HL-60 (cell line): Measurements from ENCODE around the gene STX1B.
"Not testable (repeated sequence)": the region's sequence is repeated elsewhere in the genome, so short reads cannot be mapped to it uniquely, and the experiment has no call there.

Experiments used
- DNase-seq, 2 experiments: peaks; one replicate each; pipeline ENCODE4 v3.0.0-alpha.2; 2010 to 2020; ENCODE audit warnings: low read depth in 1 of 2, low spot score in 1 of 2
- H3K27ac ChIP-seq: fragments of 250-450 bp; sonication (Bioruptor Pico); replicated peaks from 2 replicates; pipeline ENCODE4 v1.5.1; 2020; ENCODE audit warnings: mild to moderate bottlenecking, moderate library complexity
- H3K27me3 ChIP-seq: fragments of 250-450 bp; sonication (Bioruptor Pico); 2 replicates; pipeline ENCODE4 v1.5.1; 2021; ENCODE audit warnings: mild to moderate bottlenecking, moderate library complexity; ENCODE audit not compliant: insufficient read depth, poor library complexity, severe bottlenecking
- H3K4me3 ChIP-seq: replicated peaks from 2 replicates; pipeline ENCODE4 v1.5.1; 2011; ENCODE audit warnings: mild to moderate bottlenecking, control low read depth, low read length; ENCODE audit not compliant: insufficient read depth
- GABPA ChIP-seq: IDR thresholded peaks from 2 replicates; pipeline ENCODE4 v1.6.1; 2012; ENCODE audit warnings: low read depth
- POLR2AphosphoS5 ChIP-seq: IDR thresholded peaks from 2 replicates; pipeline ENCODE4 v1.6.1; 2012; ENCODE audit warnings: low read depth
- SPI1 ChIP-seq: IDR thresholded peaks from 2 replicates; pipeline ENCODE4 v1.6.1; 2012; ENCODE audit warnings: low read depth, mild to moderate bottlenecking, borderline replicate concordance
- TF ChIP-seq, protein P1 (sequence below): IDR thresholded peaks from 2 replicates; pipeline ENCODE4 v1.6.1; 2012; ENCODE audit warnings: low read depth; ENCODE audit not compliant: insufficient replicate concordance
- TF ChIP-seq, protein P2 (sequence below): IDR thresholded peaks from one replicate; pipeline ENCODE4 v1.5.1; 2011; ENCODE audit warnings: low read length, control low read depth, inconsistent platforms; ENCODE audit not compliant: insufficient read depth

Gene STX1B

DNA sequence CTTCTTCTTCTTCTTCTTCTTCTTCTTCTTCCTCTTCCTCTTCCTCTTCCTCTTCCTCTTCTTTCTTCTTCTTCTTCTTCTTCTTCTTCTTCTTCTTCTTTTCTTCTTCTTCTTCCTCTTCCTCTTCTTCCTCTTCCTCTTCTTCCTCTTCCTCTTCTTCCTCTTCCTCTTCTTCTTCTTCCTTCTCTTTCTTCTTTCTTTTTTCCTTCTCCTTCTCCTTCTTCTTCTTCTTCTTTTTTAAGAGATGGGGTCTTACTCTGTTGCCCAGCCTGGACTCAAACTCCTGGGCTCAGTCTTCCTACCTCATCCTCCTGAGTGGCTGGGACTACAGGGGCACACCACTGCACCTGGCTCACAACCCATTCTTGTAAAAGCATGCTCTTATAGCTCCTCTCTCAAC, 2.9 kb upstream of the STX1B start:
- peak; percentile 36; the same call in 1 of the 2 replicates for TF ChIP-seq SPI1
- not testable (repeated sequence) for DNase-seq, H3K27ac ChIP-seq, H3K4me3 ChIP-seq
- H3K27me3 ChIP-seq: peaks cover 23% of the 10 kb centered on the region

DNA sequence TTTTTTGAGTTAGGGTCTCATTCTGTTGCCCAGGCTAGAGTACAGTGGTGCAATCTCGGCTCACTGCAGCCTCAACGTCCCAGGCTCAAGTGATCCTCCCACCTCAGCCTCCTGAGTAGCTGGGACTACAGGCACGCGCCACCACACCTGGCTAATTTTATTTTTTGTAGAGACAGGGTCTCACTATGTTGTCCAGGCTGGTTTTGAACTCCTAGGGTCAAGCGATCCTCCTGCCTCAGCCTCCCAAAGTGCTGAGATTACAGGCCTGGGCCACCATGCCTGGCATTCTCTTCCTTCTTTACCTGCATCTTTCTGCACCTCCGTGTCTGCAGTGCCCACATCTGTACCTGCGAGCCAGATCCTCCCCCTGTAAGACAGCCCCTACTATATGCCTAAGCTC, 1.4 kb upstream of the STX1B start:
- peaks cover 34% of the 10 kb centered on the region for H3K27me3 ChIP-seq

DNA sequence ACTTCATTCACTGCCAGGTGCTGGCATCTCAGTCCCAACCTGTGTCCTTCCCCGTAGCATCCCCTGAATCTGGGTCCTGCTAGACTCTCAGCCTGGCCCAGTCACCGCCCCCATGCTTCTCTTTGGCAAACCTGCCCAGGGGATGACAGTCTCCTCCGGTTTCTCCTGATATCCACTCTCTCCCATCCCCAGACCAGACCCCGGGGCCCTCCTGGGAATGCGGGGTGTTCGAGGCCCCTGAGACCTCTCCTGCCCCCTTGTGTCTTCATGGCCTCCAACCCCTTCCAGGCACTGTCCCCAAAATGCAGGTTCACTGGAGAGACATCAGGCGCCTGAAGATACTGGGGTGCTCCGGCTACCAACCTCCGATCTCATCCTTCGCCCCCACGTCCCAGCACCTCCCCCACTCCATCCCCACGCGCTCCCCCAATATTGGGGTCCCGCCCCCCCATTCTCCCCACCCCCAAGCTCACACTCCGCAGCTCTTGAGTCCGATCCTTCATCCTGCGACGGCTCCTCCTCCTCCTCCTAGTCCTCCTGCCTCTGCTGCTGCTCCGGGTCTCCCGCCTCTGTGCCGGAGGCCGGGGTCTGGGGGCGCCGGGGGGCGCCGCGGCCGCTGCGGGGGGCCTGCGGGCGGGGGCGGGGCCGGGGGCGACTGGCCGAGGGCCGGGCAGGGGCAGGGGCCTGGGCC, 399 bp downstream of the STX1B start:
- H3K4me3 ChIP-seq: no peak overlapping the region
- peaks cover 40% of the 10 kb centered on the region for H3K27me3 ChIP-seq
- H3K27ac ChIP-seq: no peak overlapping the region
- no peak for DNase-seq
- no peak for TF ChIP-seq POLR2AphosphoS5
- no peak for TF ChIP-seq GABPA
- no peak for TF ChIP-seq SPI1
- TF ChIP-seq, protein P1, sequence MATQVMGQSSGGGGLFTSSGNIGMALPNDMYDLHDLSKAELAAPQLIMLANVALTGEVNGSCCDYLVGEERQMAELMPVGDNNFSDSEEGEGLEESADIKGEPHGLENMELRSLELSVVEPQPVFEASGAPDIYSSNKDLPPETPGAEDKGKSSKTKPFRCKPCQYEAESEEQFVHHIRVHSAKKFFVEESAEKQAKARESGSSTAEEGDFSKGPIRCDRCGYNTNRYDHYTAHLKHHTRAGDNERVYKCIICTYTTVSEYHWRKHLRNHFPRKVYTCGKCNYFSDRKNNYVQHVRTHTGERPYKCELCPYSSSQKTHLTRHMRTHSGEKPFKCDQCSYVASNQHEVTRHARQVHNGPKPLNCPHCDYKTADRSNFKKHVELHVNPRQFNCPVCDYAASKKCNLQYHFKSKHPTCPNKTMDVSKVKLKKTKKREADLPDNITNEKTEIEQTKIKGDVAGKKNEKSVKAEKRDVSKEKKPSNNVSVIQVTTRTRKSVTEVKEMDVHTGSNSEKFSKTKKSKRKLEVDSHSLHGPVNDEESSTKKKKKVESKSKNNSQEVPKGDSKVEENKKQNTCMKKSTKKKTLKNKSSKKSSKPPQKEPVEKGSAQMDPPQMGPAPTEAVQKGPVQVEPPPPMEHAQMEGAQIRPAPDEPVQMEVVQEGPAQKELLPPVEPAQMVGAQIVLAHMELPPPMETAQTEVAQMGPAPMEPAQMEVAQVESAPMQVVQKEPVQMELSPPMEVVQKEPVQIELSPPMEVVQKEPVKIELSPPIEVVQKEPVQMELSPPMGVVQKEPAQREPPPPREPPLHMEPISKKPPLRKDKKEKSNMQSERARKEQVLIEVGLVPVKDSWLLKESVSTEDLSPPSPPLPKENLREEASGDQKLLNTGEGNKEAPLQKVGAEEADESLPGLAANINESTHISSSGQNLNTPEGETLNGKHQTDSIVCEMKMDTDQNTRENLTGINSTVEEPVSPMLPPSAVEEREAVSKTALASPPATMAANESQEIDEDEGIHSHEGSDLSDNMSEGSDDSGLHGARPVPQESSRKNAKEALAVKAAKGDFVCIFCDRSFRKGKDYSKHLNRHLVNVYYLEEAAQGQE: no peak
- TF ChIP-seq, protein P2, sequence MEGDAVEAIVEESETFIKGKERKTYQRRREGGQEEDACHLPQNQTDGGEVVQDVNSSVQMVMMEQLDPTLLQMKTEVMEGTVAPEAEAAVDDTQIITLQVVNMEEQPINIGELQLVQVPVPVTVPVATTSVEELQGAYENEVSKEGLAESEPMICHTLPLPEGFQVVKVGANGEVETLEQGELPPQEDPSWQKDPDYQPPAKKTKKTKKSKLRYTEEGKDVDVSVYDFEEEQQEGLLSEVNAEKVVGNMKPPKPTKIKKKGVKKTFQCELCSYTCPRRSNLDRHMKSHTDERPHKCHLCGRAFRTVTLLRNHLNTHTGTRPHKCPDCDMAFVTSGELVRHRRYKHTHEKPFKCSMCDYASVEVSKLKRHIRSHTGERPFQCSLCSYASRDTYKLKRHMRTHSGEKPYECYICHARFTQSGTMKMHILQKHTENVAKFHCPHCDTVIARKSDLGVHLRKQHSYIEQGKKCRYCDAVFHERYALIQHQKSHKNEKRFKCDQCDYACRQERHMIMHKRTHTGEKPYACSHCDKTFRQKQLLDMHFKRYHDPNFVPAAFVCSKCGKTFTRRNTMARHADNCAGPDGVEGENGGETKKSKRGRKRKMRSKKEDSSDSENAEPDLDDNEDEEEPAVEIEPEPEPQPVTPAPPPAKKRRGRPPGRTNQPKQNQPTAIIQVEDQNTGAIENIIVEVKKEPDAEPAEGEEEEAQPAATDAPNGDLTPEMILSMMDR: no peak

More for the DNA sequence above, 1.4 kb upstream of the STX1B start:
- H3K27ac ChIP-seq, DNase-seq, H3K4me3 ChIP-seq: not testable (repeated sequence)

DNA sequence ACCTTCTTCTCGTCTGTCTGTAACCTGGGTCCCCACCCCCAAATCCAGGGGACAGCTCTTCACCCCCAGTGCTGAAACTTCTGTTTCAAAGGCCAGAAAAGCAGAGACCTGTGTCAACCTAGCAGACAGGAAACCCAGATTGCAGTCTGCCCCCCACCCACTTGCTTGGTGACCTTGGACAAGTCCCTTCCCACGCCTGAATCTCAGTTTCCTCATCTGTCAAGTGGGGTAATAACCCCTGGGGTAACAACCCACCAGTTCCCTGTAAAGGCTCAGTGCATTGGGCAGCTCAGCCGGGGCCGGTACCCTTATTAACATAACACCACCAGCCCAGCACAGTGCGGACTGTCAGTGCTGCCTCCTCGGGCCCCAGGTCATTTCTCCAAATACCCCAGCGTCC, 1.3 kb downstream of the STX1B start:
- TF ChIP-seq POLR2AphosphoS5 (no peak), GABPA (no peak), SPI1 (no peak)
- TF ChIP-seq, protein P1: no peak
- TF ChIP-seq, protein P2: no peak
- H3K27ac ChIP-seq: no peak overlapping the region
- no peak overlapping the region for H3K4me3 ChIP-seq
- DNase-seq: no peak
- peaks cover 40% of the 10 kb centered on the region for H3K27me3 ChIP-seq

DNA sequence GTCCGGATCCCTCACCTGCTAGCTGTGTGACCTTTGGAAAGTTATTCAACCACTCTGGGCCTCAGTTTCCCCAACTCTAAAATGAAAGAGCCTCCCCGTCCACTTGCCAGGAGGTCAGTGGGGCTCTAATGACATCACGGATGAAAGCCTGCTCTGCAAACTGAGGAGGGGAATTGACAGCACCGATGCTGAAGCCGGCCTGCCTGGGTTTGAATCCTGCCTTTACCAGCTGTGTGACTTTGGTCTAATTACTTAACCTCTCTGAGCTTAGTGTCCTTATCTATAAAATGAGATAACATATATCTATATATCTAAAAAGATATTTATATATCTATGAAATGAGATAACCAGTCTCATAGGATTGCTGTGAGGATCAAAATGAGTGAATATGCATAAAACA, 1.9 kb downstream of the STX1B start:
- no peak overlapping the region for H3K4me3 ChIP-seq
- H3K27me3 ChIP-seq: peaks cover 40% of the 10 kb centered on the region
- TF ChIP-seq, protein P1: no peak
- TF ChIP-seq POLR2AphosphoS5: no peak
- TF ChIP-seq, protein P2: no peak
- no peak for TF ChIP-seq GABPA
- TF ChIP-seq SPI1: no peak
- no peak overlapping the region for H3K27ac ChIP-seq
- no peak for DNase-seq
